Stomach smooth muscle (tissue), 2 donors: ENCODE data around the gene MFSD11.
"Not testable (repeated sequence)": the region's sequence is repeated elsewhere in the genome, so short reads cannot be mapped to it uniquely, and the experiment has no call there.

Experiments
- H3K27ac ChIP-seq: one replicate; pipeline ENCODE4 v1.7.0; 2013; ENCODE audit warnings: mild to moderate bottlenecking, low read length, inconsistent platforms
- H3K27me3 ChIP-seq, 2 donors: one replicate each; pipeline ENCODE4 v1.7.0; 2013; ENCODE audit warnings: low read length in 2 of 2; ENCODE audit not compliant: insufficient read depth in 2 of 2, control insufficient read depth in 1 of 2
- H3K36me3 ChIP-seq, 2 donors: one replicate each; pipeline ENCODE4 v1.7.0; 2013; ENCODE audit warnings: low read length in 2 of 2; ENCODE audit not compliant: control insufficient read depth in 2 of 2, insufficient read depth in 2 of 2
- H3K4me1 ChIP-seq: one replicate; pipeline ENCODE4 v1.7.0; 2013; ENCODE audit warnings: low read length; ENCODE audit not compliant: control insufficient read depth, insufficient read depth
- H3K4me3 ChIP-seq, 2 donors: one replicate each; pipeline ENCODE4 v1.7.0; 2013; ENCODE audit warnings: low read length in 2 of 2
- H3K9ac ChIP-seq, 2 donors: one replicate each; pipeline ENCODE4 v1.7.0; 2013; ENCODE audit warnings: low read length in 2 of 2, mild to moderate bottlenecking in 1 of 2
- H3K9me3 ChIP-seq, 2 donors: one replicate each; pipeline ENCODE4 v1.7.0; 2013; ENCODE audit warnings: low read length in 2 of 2; ENCODE audit not compliant: control insufficient read depth in 2 of 2
- donor health status: healthy.
- donor health status: Pancreatic carcinoma.

Gene MFSD11

GRCh38 chr17:76784926-76785325 is 47.0 kb downstream of the MFSD11 start:
- H3K36me3 ChIP-seq: peaks cover 5 to 10% of the 10 kb centered on the region in 2 donors
- H3K9ac ChIP-seq: no peak overlapping the region
- no peaks in the 10 kb centered on the region for H3K4me1 ChIP-seq
- H3K4me3 ChIP-seq: no peak overlapping the region
- H3K9me3 ChIP-seq: no peaks in the 10 kb centered on the region
- H3K27me3 ChIP-seq: no peaks in the 10 kb centered on the region
- no peak overlapping the region for H3K27ac ChIP-seq

DNA sequence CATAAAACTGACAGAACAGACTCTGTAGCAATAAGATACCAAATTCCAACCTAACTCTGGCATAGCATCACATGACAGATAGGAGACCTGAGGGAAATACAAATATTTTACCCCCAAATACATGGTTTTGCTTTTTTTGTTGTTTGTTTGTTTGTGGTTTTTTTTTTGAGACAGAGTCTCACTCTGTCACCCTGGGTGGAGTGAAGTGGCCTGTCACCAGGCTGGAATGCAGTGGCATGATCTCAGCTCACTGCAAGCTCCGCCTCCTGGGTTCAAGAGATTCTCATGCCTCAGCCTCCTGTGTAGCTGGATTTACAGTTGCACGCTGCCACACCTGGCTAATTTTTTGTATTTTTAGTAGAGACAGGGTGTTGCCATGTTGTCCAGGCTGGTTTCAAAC is 49.9 kb downstream of the MFSD11 start:
- not testable (repeated sequence) for H3K27me3 ChIP-seq, H3K9me3 ChIP-seq, H3K36me3 ChIP-seq, H3K4me1 ChIP-seq, H3K4me3 ChIP-seq, H3K9ac ChIP-seq, H3K27ac ChIP-seq

- Histone ChIP-seq H3K9ac (no peak overlapping the region), H3K27ac (no peak overlapping the region), H3K4me3 (no peak overlapping the region), H3K4me1 (no peaks in the 10 kb centered on the region), H3K36me3 (peaks cover 0 to 2% of the 10 kb centered on the region in 2 donors), H3K27me3 (no peaks in the 10 kb centered on the region), H3K9me3 (no peaks in the 10 kb centered on the region)
Observed at GRCh38 chr17:76789235-76789788, 51.4 kb downstream of the MFSD11 start.

GRCh38 chr17:76791053-76791980 is 53.4 kb downstream of the MFSD11 start:
- H3K27me3 ChIP-seq: no peaks in the 10 kb centered on the region
- H3K27ac ChIP-seq: no peak overlapping the region
- H3K4me3 ChIP-seq: no peak overlapping the region
- H3K9me3 ChIP-seq: no peaks in the 10 kb centered on the region
- no peak overlapping the region for H3K9ac ChIP-seq
- no peaks in the 10 kb centered on the region for H3K36me3 ChIP-seq
- no peaks in the 10 kb centered on the region for H3K4me1 ChIP-seq

DNA sequence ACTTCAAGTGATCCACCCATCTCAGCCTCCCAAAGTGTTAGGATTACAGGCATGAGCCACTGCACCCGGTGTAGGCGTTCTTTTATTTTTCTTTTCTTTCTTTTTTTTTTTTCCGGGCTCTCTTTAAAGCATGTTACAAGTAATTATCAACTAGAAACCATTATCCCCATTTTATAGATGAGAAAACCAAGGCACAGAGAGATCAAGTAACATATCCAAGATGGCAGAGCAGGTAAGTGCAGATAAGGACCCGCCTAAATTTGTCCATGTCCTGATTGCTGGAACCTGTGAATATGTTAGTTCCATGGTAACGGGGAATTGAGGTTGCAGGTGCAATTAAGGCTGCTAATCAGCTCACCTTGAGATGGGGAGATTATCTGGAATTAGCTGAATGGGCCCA is 54.4 kb downstream of the MFSD11 start:
- H3K27ac ChIP-seq: no peak overlapping the region
- H3K4me1 ChIP-seq: no peaks in the 10 kb centered on the region
- H3K27me3 ChIP-seq: no peaks in the 10 kb centered on the region
- no peak overlapping the region for H3K9ac ChIP-seq
- H3K9me3 ChIP-seq: no peaks in the 10 kb centered on the region
- no peaks in the 10 kb centered on the region for H3K36me3 ChIP-seq
- no peak overlapping the region for H3K4me3 ChIP-seq

DNA sequence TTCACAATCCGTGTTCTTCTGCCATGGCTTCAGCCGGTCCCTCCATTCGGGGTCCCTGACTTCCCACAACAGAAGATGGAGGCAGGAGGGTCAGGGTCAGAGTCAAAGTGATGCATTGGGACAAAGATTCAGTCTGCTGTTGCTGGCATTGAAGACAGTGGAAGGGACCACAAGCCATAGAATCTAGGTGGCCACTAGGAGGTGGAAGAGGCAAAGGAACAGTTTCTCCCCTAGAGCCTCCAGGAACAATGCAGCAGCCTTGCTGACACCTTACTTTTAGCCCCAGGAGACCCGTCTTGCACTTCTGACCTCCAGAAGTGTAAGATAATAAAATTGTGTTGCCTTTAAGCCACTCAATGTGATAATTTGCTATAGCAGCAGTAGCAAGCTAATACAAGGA is 55.9 kb downstream of the MFSD11 start:
- Histone ChIP-seq H3K27ac (no peak overlapping the region), H3K9me3 (no peaks in the 10 kb centered on the region), H3K4me3 (no peak overlapping the region), H3K36me3 (no peaks in the 10 kb centered on the region), H3K9ac (no peak overlapping the region), H3K27me3 (no peaks in the 10 kb centered on the region), H3K4me1 (no peaks in the 10 kb centered on the region)

- no peak overlapping the region for H3K4me3 ChIP-seq
- no peaks in the 10 kb centered on the region for H3K27me3 ChIP-seq
- no peaks in the 10 kb centered on the region for H3K4me1 ChIP-seq
- H3K36me3 ChIP-seq: no peaks in the 10 kb centered on the region
- no peak overlapping the region for H3K9ac ChIP-seq
- no peaks in the 10 kb centered on the region for H3K9me3 ChIP-seq
- no peak overlapping the region for H3K27ac ChIP-seq
Observed at GRCh38 chr17:76796081-76796480, 58.2 kb downstream of the MFSD11 start.

DNA sequence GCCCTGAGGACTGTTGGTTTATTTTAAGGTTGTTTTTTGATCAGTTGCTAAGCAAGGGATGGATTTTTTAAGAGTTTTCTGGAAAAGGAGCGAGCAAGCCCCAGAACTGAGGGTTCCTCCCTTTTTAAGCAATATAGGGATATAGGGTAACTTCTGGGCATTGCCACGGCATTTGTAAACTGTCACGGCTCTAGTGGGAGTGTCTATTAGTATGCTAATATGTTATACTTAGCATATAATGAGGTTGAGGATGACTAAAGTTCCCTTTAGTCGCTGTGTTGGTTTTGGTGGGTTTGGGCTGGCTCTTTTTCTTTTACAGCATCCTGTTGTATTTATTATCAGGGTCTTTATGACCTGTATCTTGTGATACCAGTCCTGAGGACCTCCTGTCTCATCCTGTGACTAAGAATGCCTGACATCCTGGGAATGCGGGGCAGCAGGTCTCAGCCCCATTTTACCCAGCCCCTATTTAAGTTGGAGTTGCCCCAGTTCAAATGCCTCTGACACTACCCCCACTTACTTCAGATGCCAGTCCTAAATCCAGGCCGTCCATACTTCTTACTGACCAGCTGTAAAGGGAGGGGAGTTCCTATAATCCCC is 59.4 kb downstream of the MFSD11 start:
- H3K27me3 ChIP-seq: no peaks in the 10 kb centered on the region
- no peaks in the 10 kb centered on the region for H3K4me1 ChIP-seq
- H3K36me3 ChIP-seq: no peaks in the 10 kb centered on the region
- H3K9ac ChIP-seq: no peak overlapping the region
- H3K4me3 ChIP-seq: no peak overlapping the region
- no peaks in the 10 kb centered on the region for H3K9me3 ChIP-seq
- no peak overlapping the region for H3K27ac ChIP-seq

DNA sequence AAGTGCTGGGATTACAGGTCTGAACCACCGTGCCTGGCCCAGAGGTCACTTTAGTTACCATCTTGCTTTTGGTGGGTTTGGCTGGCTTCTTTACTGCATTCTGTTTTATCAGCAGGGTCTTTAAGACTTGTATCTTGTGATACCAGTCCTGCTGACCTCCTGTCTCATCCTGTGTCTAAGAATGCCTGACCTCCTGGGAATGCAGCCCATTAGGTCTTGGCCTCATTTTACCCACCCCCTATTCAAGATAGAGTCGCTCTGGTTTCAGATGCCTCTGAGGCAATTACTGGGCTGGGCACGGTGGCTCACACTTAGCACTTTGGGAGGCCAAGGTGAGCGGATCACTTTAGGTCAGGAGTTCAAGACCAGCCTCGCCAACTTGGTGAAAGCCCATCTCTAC is 63.8 kb downstream of the MFSD11 start:
- H3K27ac ChIP-seq: no peak overlapping the region
- no peak overlapping the region for H3K9ac ChIP-seq
- no peaks in the 10 kb centered on the region for H3K36me3 ChIP-seq
- H3K4me1 ChIP-seq: no peaks in the 10 kb centered on the region
- H3K9me3 ChIP-seq: no peaks in the 10 kb centered on the region
- H3K27me3 ChIP-seq: no peaks in the 10 kb centered on the region
- H3K4me3 ChIP-seq: no peak overlapping the region

- H3K27me3 ChIP-seq: no peaks in the 10 kb centered on the region
- H3K36me3 ChIP-seq: no peaks in the 10 kb centered on the region
- H3K4me1 ChIP-seq: no peaks in the 10 kb centered on the region
- no peak overlapping the region for H3K4me3 ChIP-seq
- H3K27ac ChIP-seq: no peak overlapping the region
- no peak overlapping the region for H3K9ac ChIP-seq
- no peaks in the 10 kb centered on the region for H3K9me3 ChIP-seq
Observed at GRCh38 chr17:76805319-76805718, 67.4 kb downstream of the MFSD11 start.

DNA sequence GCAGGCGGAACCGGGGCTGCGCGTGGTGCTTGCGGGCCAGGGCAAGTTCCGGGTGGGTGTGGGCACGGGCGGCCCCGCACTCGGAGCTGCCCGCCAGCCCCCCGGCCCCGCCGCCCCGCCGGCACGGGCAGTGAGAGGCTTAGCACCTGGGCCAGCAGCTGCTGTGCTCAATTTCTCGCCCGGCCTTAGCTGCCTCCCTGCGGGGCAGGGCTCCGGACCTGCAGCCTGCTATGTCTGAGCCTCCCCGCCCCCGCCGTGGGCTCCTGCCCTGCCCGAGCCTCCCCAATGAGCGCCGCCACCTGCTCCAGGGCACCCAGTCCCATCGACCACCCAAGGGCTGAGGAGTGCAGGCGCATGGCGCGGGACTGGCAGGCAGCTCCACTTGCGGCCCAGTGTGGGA is 68.2 kb downstream of the MFSD11 start:
- H3K9ac ChIP-seq, H3K4me3 ChIP-seq, H3K4me1 ChIP-seq, H3K27ac ChIP-seq, H3K9me3 ChIP-seq, H3K36me3 ChIP-seq, H3K27me3 ChIP-seq: not testable (repeated sequence)
